ENCODE data around the gene ELMOD2.

ELMOD2 gene

DNA sequence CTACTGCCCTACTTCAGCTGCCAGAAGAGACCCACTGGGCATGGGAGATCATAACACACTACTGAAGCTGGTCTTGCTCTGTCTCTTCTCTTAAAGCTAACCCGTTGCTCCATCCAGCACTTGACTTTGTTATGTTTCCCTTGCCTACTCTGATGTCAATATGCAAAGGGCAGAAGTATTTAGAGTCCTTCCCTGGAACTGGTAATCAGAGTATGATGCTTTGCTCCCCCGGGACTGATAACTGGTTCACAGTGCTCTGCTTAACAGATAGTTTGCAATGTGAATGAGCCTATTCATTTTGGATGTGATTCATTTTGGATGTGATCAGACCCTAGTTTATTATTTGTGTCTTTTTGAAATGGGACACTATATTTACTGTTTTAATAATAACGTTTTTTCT lies 57.1 kb downstream of the ELMOD2 start:
- DNase-seq (ENCODE audit: low read depth, low spot score) = no peak

DNA sequence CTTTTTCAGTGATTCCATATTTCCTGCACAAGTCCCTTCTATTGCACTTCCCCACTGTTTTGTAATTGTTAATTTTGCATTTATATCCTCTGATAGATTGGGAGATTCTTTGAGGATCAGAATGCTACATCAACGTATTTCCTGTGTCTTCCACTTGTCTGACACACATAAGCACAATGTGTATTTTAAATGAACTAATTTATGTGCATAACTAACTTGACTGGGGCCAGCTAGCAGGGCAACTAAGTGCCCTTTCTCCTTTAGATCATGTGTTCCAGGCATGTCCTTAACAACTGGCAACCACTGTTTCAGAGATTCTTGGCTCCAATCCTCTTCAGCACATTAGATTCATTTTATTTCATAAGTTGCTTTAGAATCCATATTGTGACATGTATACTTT lies 60.5 kb downstream of the ELMOD2 start:
- no peak for DNase-seq (ENCODE audit: low read depth, low spot score)

DNA sequence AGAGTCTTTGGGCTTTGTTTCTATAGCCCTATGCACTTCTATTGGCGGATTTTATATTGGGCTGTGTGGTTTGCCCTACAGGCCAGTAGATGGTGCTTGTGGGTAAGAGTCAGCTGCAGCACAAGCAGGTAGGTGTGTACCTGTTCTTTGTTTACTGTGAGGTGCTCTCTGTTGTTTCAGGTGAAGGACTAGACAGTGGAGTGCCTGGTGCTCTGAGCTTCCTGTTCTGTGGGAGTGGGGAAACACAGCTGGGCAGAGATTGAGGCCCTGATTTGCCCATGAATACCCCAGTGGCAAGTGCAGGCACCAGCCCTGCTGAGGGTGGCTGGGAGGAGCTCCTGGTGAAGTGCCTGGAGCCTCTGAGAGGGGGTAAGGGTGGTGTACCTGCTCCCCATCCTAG lies 71.1 kb downstream of the ELMOD2 start:
- no peak for DNase-seq (ENCODE audit: low read depth, low spot score)

GRCh38 chr4:140600408-140600807 lies 76.4 kb downstream of the ELMOD2 start:
- no peak for DNase-seq (ENCODE audit: low read depth, low spot score)

GRCh38 chr4:140602714-140603113 lies 78.7 kb downstream of the ELMOD2 start:
- no peak for DNase-seq (ENCODE audit: low read depth, low spot score)

DNA sequence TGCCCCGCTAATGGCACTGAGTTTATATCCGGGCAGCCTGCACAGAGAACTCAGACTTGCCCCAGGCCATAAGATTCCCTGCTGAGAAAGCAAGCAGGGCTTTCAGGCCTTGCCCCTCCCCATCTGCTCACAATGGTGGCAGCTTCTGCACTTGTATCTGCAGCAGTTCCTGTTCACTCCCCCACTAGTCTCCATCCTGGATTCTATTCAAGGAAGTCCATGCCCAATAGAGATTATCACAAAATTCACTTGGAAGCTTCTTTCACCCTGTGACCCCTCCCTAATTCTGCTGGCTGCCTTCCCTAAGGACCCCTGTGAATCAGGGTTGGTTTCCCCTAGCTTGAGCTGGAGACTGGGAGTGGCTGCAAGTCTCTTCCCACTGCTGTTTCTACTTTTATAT lies 79.3 kb downstream of the ELMOD2 start:
- no peak for DNase-seq (ENCODE audit: low read depth, low spot score)
